Kidney (tissue), 14 donors: Measurements from ENCODE around the gene AKIRIN1. TPM values are rescaled to one million over a fixed set of nuclear protein-coding genes. Genes with fewer than 3 reads are reported as not detected.
A peak's percentile ranks its signal among the peaks of the same experiment; 100 is the strongest.

Experiments
- DNase-seq, 5 donors: peaks; one replicate each; pipeline ENCODE4 v3.0.0-alpha.2; 2013 to 2020
- FAIRE-seq: peaks from 2 replicates; lab custom pipeline; 2012; peaks lifted over from hg19 to GRCh38; lab: Jason Lieb, UNC
- H3K27ac ChIP-seq, 2 donors: one replicate each; pipeline ENCODE4 v1.7.0; 2013; ENCODE audit warnings: low read depth in 2 of 2, low read length in 2 of 2, inconsistent platforms in 1 of 2
- H3K27me3 ChIP-seq: one replicate; pipeline ENCODE4 v1.7.1; 2013; ENCODE audit warnings: low read length, inconsistent platforms; ENCODE audit not compliant: control insufficient read depth, insufficient read depth
- H3K36me3 ChIP-seq, 3 donors: one replicate each; pipeline versions ENCODE4 v1.7.0 to v1.7.1; 2013; ENCODE audit warnings: low read length in 3 of 3, control low read depth in 1 of 3, inconsistent platforms in 1 of 3; ENCODE audit not compliant: insufficient read depth in 3 of 3, control insufficient read depth in 2 of 3
- H3K4me1 ChIP-seq, 3 donors: one replicate each; pipeline versions ENCODE4 v1.7.0 to v1.7.1; 2013; ENCODE audit warnings: low read length in 3 of 3, inconsistent platforms in 1 of 3, low read depth in 1 of 3; ENCODE audit not compliant: control insufficient read depth in 2 of 3, insufficient read depth in 2 of 3
- H3K4me3 ChIP-seq, 3 donors: one replicate each; pipeline versions ENCODE4 v1.7.0 to v1.8.1; 2013; ENCODE audit warnings: low read length in 3 of 3, control low read depth in 1 of 3, inconsistent platforms in 1 of 3
- H3K9ac ChIP-seq, 3 donors: one replicate each; pipeline versions ENCODE4 v1.7.0 to v1.7.1; 2013; ENCODE audit warnings: low read length in 3 of 3, control low read depth in 1 of 3, inconsistent platforms in 1 of 3
- H3K9me3 ChIP-seq, 3 donors: one replicate each; pipeline versions ENCODE4 v1.7.0 to v1.7.1; 2013; ENCODE audit warnings: low read length in 3 of 3, control low read depth in 1 of 3, inconsistent platforms in 1 of 3; ENCODE audit not compliant: control insufficient read depth in 2 of 3, insufficient read depth in 1 of 3
- CTCF ChIP-seq: IDR thresholded peaks from 3 replicates; pipeline ENCODE4 v1.5.1; 2012; ENCODE audit warnings: mild to moderate bottlenecking, moderate library complexity, borderline replicate concordance; ENCODE audit not compliant: insufficient read depth; ENCODE audit errors: extremely low read depth
- intact Hi-C: fragments of 100-400 bp; cut with DNase I; formaldehyde crosslinking; loops from one replicate; pipeline ENCODE4 v1.11.1; 2022
- polyA plus RNA-seq: library from polyadenylated mRNA; stranded (reverse); fragments of 350-450 nt; fragmentation: Illumina TruSeq; extraction: RNeasy Lipid Tissue Mini Kit (QIAGEN cat#74804); gene quantifications from one replicate; pipeline ENCODE4 v1.2.3, GENCODE V29; 2014; ENCODE audit warnings: low read depth, low replicate concordance; ENCODE audit not compliant: insufficient read depth
- total RNA-seq: library from RNA; stranded (reverse); fragmentation: NEBNext Ultra II Directional; extraction: Animal tissue kit (Norgen Biotek cat#: 25700); gene quantifications from one replicate; pipeline ENCODE4 v1.2.1, GENCODE V29; 2021
- donor health status: control.
- donor health status: control.
- donor health status: control.
- donor health status: control.
- donor health status: control.
- donor health status: DM: yes; HTN: yes; CAD: no.
- donor health status: Normal renal cell carcinoma (clear cell type).

The AKIRIN1 gene
- total and polyA plus RNA-seq, 2 donors from 2014 or later: 40.7 to 56.9 TPM

GRCh38 chr1:38989979-38990378 lies 1.1 kb upstream of the AKIRIN1 start:
- H3K9me3 ChIP-seq: no peaks in the 10 kb centered on the region
- intact Hi-C loops: no loop called here
- peaks cover 2 to 9% (median 4%) of the 10 kb centered on the region in 3 donors for H3K4me1 ChIP-seq
- peak overlapping the region in 1 of 3 donors; percentile 0 for H3K9ac ChIP-seq
- H3K36me3 ChIP-seq: peaks cover 0 to 2% (median 0%) of the 10 kb centered on the region in 3 donors
- H3K27ac ChIP-seq: peak overlapping the region in 1 of 2 donors; percentile 82
- no peak for FAIRE-seq
- DNase-seq: no peak
- H3K27me3 ChIP-seq: no peaks in the 10 kb centered on the region
- H3K4me3 ChIP-seq: no peak overlapping the region
- no peak for TF ChIP-seq CTCF

GRCh38 chr1:38990386-38990737 lies 714 bp upstream of the AKIRIN1 start:
- intact Hi-C loops: no loop called here
- H3K4me1 ChIP-seq: peaks cover 2 to 9% (median 4%) of the 10 kb centered on the region in 3 donors
- peak overlapping the region in 1 of 3 donors; percentile 65 for H3K9ac ChIP-seq
- no peak for FAIRE-seq
- DNase-seq: peak in 1 of 5 donors; percentile 39
- no peak for TF ChIP-seq CTCF
- H3K36me3 ChIP-seq: peaks cover 0 to 2% (median 0%) of the 10 kb centered on the region in 3 donors
- peak overlapping the region; percentile 82 to 91 for H3K27ac ChIP-seq
- no peaks in the 10 kb centered on the region for H3K27me3 ChIP-seq
- peak overlapping the region; percentile 5 to 74 (median 71) for H3K4me3 ChIP-seq
- H3K9me3 ChIP-seq: no peaks in the 10 kb centered on the region

GRCh38 chr1:38991638-38992411 lies 749 bp downstream of the AKIRIN1 start:
- Histone ChIP-seq H3K27ac (peak overlapping the region; percentile 88 to 92), H3K36me3 (peaks cover 0 to 2% (median 0%) of the 10 kb centered on the region in 3 donors), H3K27me3 (no peaks in the 10 kb centered on the region), H3K4me1 (peaks cover 0 to 5% (median 2%) of the 10 kb centered on the region in 3 donors), H3K9me3 (no peaks in the 10 kb centered on the region), H3K9ac (peak overlapping the region; percentile 77 to 91 (median 90)), H3K4me3 (peak overlapping the region; percentile 88 to 98 (median 93))
- intact Hi-C loops: no loop called here
- FAIRE-seq (no peak), DNase-seq (peak; percentile 83 to 91 (median 85))
- no peak for TF ChIP-seq CTCF
